Astrocyte (in vitro differentiated cells and primary cell): ENCODE data around the gene POLR2H. TPM values are rescaled to one million over a fixed set of nuclear protein-coding genes. Genes with fewer than 3 reads are reported as not detected.

ENCODE experiments used
- DNase-seq: peaks from one replicate; pipeline ENCODE4 v3.0.0-alpha.2; 2010; ENCODE audit warnings: low read depth
- FAIRE-seq: peaks from 2 replicates; lab custom pipeline; 2011; peaks lifted over from hg19 to GRCh38; lab: Jason Lieb, UNC
- H2AFZ ChIP-seq: 2 replicates; pipeline ENCODE4 v1.6.0; 2012; ENCODE audit warnings: low read depth, low read length, inconsistent platforms
- H3K27ac ChIP-seq: 2 replicates; pipeline ENCODE4 v1.5.1; 2011; ENCODE audit warnings: low read depth, low read length, inconsistent platforms
- H3K27me3 ChIP-seq: 2 replicates; pipeline ENCODE4 v1.6.0; 2011; ENCODE audit warnings: low read length, inconsistent platforms; ENCODE audit not compliant: insufficient read depth
- H3K36me3 ChIP-seq: 2 replicates; pipeline ENCODE4 v1.5.1; 2011; ENCODE audit warnings: low read length, inconsistent platforms; ENCODE audit not compliant: insufficient read depth
- H3K4me1 ChIP-seq: 2 replicates; pipeline ENCODE4 v1.5.1; 2011; ENCODE audit warnings: low read length, inconsistent platforms; ENCODE audit not compliant: insufficient read depth
- H3K4me2 ChIP-seq: 2 replicates; pipeline ENCODE4 v1.6.0; 2012; ENCODE audit warnings: low read length, inconsistent platforms
- H3K4me3 ChIP-seq: 2 replicates; pipeline ENCODE4 v1.5.1; 2011; ENCODE audit warnings: low read depth, mild to moderate bottlenecking, low read length, inconsistent platforms; ENCODE audit not compliant: insufficient read depth
- H3K79me2 ChIP-seq: 2 replicates; pipeline ENCODE4 v1.6.0; 2012; ENCODE audit warnings: mild to moderate bottlenecking, low read length, inconsistent platforms; ENCODE audit not compliant: insufficient read depth
- H3K9ac ChIP-seq: 2 replicates; pipeline ENCODE4 v1.6.0; 2012; ENCODE audit warnings: mild to moderate bottlenecking, low read length, inconsistent platforms
- H3K9me3 ChIP-seq: 2 replicates; pipeline ENCODE4 v1.5.1; 2012; ENCODE audit warnings: low read depth, mild to moderate bottlenecking, low read length, inconsistent platforms; ENCODE audit not compliant: insufficient read depth
- H4K20me1 ChIP-seq: 2 replicates; pipeline ENCODE4 v1.6.0; 2012; ENCODE audit warnings: low read length, inconsistent platforms; ENCODE audit not compliant: insufficient read depth
- H3K27ac Mint-ChIP-seq: one replicate; pipeline ENCODE4 v1.8.0; 2021; ENCODE audit warnings: mild to moderate bottlenecking, mixed read lengths; ENCODE audit not compliant: unreplicated experiment
- H3K27me3 Mint-ChIP-seq: one replicate; pipeline ENCODE4 v1.8.0; 2021; ENCODE audit warnings: low read depth, mixed read lengths; ENCODE audit not compliant: unreplicated experiment
- H3K36me3 Mint-ChIP-seq: one replicate; pipeline ENCODE4 v1.8.0; 2021; ENCODE audit warnings: low read depth, mixed read lengths; ENCODE audit not compliant: unreplicated experiment
- H3K4me1 Mint-ChIP-seq: one replicate; pipeline ENCODE4 v1.8.0; 2021; ENCODE audit warnings: low read depth, mixed read lengths; ENCODE audit not compliant: unreplicated experiment
- H3K4me3 Mint-ChIP-seq: one replicate; pipeline ENCODE4 v1.8.0; 2021; ENCODE audit warnings: mild to moderate bottlenecking, moderate library complexity, mixed read lengths; ENCODE audit not compliant: unreplicated experiment
- H3K9me3 Mint-ChIP-seq: one replicate; pipeline ENCODE4 v1.8.0; 2021; ENCODE audit warnings: mild to moderate bottlenecking, mixed read lengths; ENCODE audit not compliant: unreplicated experiment
- EZH2 ChIP-seq: IDR thresholded peaks from 2 replicates; pipeline ENCODE4 v1.6.1; 2012; ENCODE audit warnings: mild to moderate bottlenecking, low read length, inconsistent platforms; ENCODE audit not compliant: insufficient read depth
- total RNA-seq: library from RNA; stranded (reverse); gene quantifications from 2 replicates; pipeline ENCODE4 v1.2.1, GENCODE V29; 2021
- TF ChIP-seq, protein P1 (sequence below): IDR thresholded peaks from 2 replicates; pipeline ENCODE4 v1.5.1; 2011; ENCODE audit warnings: low read depth, mild to moderate bottlenecking, inconsistent platforms, low read length, moderate library complexity; ENCODE audit not compliant: insufficient read depth

POLR2H gene
- total RNA-seq, 1 donor from 2014 or later = 63.2 TPM

DNA sequence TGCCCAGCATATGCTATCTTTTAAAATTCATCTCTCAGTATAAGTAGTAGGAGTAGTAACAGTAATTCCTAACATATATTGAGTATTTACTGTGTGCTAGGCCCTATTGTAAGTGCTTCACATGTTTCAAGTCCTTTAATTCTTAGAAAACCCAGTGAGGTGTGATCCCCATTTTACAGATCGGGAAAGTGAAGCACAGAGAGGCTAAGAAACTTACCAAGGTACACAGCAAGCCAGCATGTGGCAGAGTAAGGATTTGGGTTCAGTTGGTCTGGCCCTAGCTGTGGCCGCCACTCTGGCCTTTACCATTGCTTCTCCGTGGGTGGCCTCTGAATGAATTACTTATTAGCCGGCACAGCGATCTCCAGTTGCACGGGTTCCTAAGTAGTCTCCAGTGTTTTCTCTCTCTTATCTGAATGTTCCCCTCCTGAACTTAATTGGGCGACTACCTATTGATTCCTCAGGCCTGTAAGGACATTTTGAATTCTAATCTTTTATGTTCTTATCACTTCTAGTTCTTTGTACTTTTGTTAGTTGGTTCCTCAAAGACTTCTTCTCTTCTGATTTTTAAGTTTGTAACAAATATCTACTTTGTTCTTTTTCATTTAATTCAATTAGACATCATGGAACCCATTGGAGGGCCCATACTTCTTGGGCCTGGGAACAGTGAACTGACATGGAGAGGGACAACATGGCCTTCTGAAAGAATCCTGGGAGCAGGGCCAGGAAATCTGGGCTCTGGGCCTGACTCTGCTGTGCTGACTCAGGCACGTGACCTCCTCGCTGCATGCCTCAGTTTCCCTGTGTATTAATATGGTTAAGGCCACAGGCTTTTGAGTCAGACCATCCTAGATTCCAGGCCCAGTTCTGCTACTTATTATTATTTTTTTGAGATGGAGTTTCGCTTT lies 11.7 kb upstream of the POLR2H start:
- no peaks in the 10 kb centered on the region for H3K27me3 Mint-ChIP-seq
- H3K9me3 ChIP-seq = no peaks in the 10 kb centered on the region

DNA sequence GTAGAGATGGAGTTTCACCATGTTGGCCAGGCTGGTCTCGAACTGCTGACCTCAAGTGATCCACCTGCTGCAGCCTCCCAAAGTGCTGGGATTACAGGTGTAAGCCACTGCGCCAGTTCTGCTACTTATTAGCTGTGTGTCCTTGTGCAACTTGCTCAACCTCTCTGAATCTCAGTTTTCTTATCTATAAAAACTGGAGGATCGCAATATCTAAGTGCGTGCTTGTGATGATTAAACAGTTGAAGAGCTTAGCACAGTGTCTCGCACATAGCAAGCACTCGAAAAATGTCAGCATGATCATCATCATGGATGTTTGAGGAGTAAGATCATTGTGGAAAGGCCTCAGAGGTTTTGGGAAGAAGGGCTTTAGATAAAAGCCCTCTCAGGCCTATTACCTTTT lies 10.9 kb upstream of the POLR2H start:
- TF ChIP-seq, protein P1, sequence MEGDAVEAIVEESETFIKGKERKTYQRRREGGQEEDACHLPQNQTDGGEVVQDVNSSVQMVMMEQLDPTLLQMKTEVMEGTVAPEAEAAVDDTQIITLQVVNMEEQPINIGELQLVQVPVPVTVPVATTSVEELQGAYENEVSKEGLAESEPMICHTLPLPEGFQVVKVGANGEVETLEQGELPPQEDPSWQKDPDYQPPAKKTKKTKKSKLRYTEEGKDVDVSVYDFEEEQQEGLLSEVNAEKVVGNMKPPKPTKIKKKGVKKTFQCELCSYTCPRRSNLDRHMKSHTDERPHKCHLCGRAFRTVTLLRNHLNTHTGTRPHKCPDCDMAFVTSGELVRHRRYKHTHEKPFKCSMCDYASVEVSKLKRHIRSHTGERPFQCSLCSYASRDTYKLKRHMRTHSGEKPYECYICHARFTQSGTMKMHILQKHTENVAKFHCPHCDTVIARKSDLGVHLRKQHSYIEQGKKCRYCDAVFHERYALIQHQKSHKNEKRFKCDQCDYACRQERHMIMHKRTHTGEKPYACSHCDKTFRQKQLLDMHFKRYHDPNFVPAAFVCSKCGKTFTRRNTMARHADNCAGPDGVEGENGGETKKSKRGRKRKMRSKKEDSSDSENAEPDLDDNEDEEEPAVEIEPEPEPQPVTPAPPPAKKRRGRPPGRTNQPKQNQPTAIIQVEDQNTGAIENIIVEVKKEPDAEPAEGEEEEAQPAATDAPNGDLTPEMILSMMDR = no peak
- TF ChIP-seq EZH2 = no peak
- Histone ChIP-seq H4K20me1 (peaks cover 15% of the 10 kb centered on the region), H3K4me1 (peaks cover 7% of the 10 kb centered on the region), H3K9me3 (no peaks in the 10 kb centered on the region), H2AFZ (no peak overlapping the region), H3K36me3 (no peaks in the 10 kb centered on the region), H3K27me3 (no peaks in the 10 kb centered on the region), H3K4me2 (no peak overlapping the region), H3K9ac (no peak overlapping the region), H3K79me2 (no peaks in the 10 kb centered on the region), H3K27ac (no peak overlapping the region), H3K4me3 (no peak overlapping the region)
- Mint-ChIP-seq H3K4me1 (peaks cover 29% of the 10 kb centered on the region), H3K4me3 (no peak overlapping the region), H3K27ac (no peak overlapping the region), H3K9me3 (no peaks in the 10 kb centered on the region), H3K36me3 (peaks cover 15% of the 10 kb centered on the region), H3K27me3 (no peaks in the 10 kb centered on the region)
- FAIRE-seq (no peak), DNase-seq (no peak)

More for the DNA sequence above, 11.7 kb upstream of the POLR2H start:
- H3K9ac ChIP-seq = no peak overlapping the region
- H3K79me2 ChIP-seq = no peaks in the 10 kb centered on the region
- FAIRE-seq = no peak
- H3K36me3 ChIP-seq = no peaks in the 10 kb centered on the region
- no peak for TF ChIP-seq EZH2
- TF ChIP-seq, protein P1 = no peak
- no peaks in the 10 kb centered on the region for H3K9me3 Mint-ChIP-seq
- H4K20me1 ChIP-seq = peaks cover 12% of the 10 kb centered on the region
- no peak overlapping the region for H3K4me3 ChIP-seq
- peaks cover 28% of the 10 kb centered on the region for H3K4me1 Mint-ChIP-seq
- no peak overlapping the region for H2AFZ ChIP-seq
- no peak overlapping the region for H3K27ac ChIP-seq
- H3K4me2 ChIP-seq = no peak overlapping the region
- no peak for DNase-seq
- no peaks in the 10 kb centered on the region for H3K27me3 ChIP-seq
- peaks cover 11% of the 10 kb centered on the region for H3K4me1 ChIP-seq
- H3K4me3 Mint-ChIP-seq = no peak overlapping the region
- no peak overlapping the region for H3K27ac Mint-ChIP-seq
- H3K36me3 Mint-ChIP-seq = peaks cover 12% of the 10 kb centered on the region
